ENCODE results near the gene MED26.

MED26 gene

GRCh38 chr19:16532440-16533234 is 95.4 kb downstream of the MED26 start:
- no peak for DNase-seq

- no peak for DNase-seq
Measured at GRCh38 chr19:16531380-16531669, 96.7 kb downstream of the MED26 start.

- DNase-seq, result no peak
Measured at GRCh38 chr19:16530540-16531379, 97.2 kb downstream of the MED26 start.

DNA sequence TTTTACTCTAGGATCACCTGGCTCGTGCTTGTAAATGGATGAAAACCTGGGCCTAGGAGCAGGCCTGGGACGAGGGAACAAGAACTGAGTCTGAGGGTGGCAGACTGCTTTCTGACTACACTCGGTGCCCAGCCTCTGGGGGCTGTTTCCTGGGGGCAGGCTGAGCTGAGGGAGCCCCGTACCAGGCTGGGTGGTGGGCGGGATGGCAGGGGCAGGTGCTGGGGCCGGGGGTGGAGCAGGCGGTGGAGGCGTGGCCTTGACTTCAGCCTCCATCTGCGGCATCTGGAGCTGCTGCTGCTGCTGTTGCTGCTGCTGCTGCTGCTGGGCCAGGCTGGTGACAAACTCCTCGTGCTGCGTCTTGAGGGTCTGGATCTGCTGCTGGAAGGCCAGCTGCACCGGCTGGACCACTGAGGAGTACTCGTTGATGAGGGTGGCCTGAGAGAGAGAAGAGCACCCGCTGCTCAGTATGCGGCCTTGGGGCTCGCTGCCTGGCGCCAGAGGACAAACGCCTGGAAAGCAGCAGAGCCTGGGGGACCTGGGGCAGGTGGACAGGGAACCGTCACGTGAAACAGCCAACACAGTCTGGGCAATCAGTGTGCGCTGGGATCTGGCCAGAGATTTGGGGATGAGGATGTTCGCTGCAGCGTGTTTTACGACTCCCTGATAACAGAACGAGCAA is 98.4 kb downstream of the MED26 start:
- no peak for DNase-seq

- DNase-seq, result peak; percentile 57
Measured at GRCh38 chr19:16527971-16528521, 100.0 kb downstream of the MED26 start.

GRCh38 chr19:16527334-16527935 is 100.6 kb downstream of the MED26 start:
- DNase-seq, result no peak

- no peak for DNase-seq
Measured at GRCh38 chr19:16525751-16526481, 102.1 kb downstream of the MED26 start.

DNA sequence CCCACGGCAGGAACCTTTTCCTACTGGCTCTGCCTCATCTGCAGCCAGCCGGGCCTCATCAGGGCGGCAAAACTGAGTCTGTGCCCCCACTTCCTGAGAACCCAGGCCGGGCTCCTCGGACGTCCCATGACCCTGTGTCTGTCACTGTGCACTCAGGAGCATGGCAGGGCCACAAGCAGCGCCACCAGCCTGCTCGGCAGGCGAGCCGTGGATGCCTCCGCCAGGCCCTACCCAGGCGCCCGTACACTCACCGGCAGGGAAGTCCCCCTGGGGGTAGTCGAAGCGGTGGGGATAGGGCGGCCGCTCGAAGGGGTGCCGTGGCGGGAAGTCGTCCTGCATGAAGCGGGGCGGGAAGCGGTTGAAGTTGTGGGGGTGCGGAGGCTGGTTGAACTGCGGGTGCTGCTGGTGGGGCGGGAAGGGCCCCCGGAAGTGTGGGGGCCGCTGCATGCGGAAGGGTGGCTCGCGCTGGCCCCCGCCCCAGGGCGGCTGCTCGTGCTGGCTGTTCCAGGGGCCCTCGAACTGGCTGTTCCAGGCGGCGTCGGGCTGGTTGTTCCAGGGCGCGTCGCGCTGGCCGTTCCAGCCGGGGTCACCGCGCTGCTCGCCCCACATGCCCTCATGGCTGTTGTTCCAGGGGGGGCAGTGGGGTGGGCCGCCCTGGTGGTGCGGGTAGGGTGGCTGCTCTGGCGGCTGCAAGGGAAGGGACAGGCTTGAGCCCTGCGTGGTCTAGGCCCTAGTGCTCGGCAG is 102.8 kb downstream of the MED26 start:
- DNase-seq, result no peak

Data from CD4-positive, alpha-beta T cell treated with Interleukin-21 for 1 hour (primary cell).